Lower lobe of right lung (tissue), 2 donors: ENCODE measurements around the gene HID1. TPM values are rescaled to one million over a fixed set of nuclear protein-coding genes. Genes with fewer than 3 reads are reported as not detected.

Experiments used
- ATAC-seq, 2 donors: fragments of 200-7000 bp; cut with Tn5 transposase; one replicate each; pipeline ENCODE4 v1.9.1; 2020 to 2022; ENCODE audit warnings: mild to moderate bottlenecking in 2 of 2, moderate library complexity in 2 of 2
- DNase-seq: peaks from one replicate; pipeline ENCODE4 v3.0.0-alpha.2; 2020
- H3K27ac ChIP-seq: fragments of 200-600 bp; one replicate; pipeline ENCODE4 v1.8.0; 2022
- H3K27me3 ChIP-seq: fragments of 200-600 bp; one replicate; pipeline ENCODE4 v1.8.0; 2022; ENCODE audit warnings: low read depth
- H3K36me3 ChIP-seq: fragments of 200-600 bp; one replicate; pipeline ENCODE4 v1.8.0; 2022; ENCODE audit warnings: mild to moderate bottlenecking
- H3K4me1 ChIP-seq: fragments of 200-600 bp; one replicate; pipeline ENCODE4 v1.8.0; 2022
- H3K4me3 ChIP-seq: fragments of 200-600 bp; one replicate; pipeline ENCODE4 v1.8.0; 2022; ENCODE audit warnings: mild to moderate bottlenecking
- H3K9me3 ChIP-seq: fragments of 200-600 bp; one replicate; pipeline ENCODE4 v1.8.0; 2022
- CTCF ChIP-seq: fragments of 200-600 bp; IDR thresholded peaks from one replicate; pipeline ENCODE4 v1.8.0; 2022; ENCODE audit warnings: antibody characterized with exemption, mild to moderate bottlenecking
- intact Hi-C: fragments of 100-400 bp; cut with DNase I; formaldehyde crosslinking; loops from one replicate; pipeline ENCODE4 v1.11.0; 2022
- total RNA-seq: library from RNA; stranded (reverse); fragmentation: NEBNext Ultra II Directional; extraction: Animal tissue kit (Norgen Biotek cat#: 25700); gene quantifications from one replicate; pipeline ENCODE4 v1.2.1, GENCODE V29; 2021
- donor health status: DM: no; HTN: yes; CAD: no; lungs with severe emphysema.

The HID1 gene
- total RNA-seq, 1 donor from 2014 or later, result 28.6 TPM

- peaks cover 43% of the 10 kb centered on the region for H3K27me3 ChIP-seq
- H3K9me3 ChIP-seq, result no peaks in the 10 kb centered on the region
- H3K36me3 ChIP-seq, result no peaks in the 10 kb centered on the region
- DNase-seq, result no peak
- no peaks in the 10 kb centered on the region for H3K4me1 ChIP-seq
- no peak for ATAC-seq
- H3K4me3 ChIP-seq, result no peak overlapping the region
- no peak for TF ChIP-seq CTCF
- intact Hi-C loops, result no loop called here
- H3K27ac ChIP-seq, result no peak overlapping the region
Observed at GRCh38 chr17:74941128-74941725, 31.3 kb downstream of the HID1 start.

- no peak for DNase-seq
- H3K27ac ChIP-seq, result no peak overlapping the region
- peaks cover 60% of the 10 kb centered on the region for H3K27me3 ChIP-seq
- TF ChIP-seq CTCF, result no peak
- intact Hi-C loops, result no loop called here
- ATAC-seq, result no peak
- H3K9me3 ChIP-seq, result no peaks in the 10 kb centered on the region
- no peaks in the 10 kb centered on the region for H3K36me3 ChIP-seq
- no peak overlapping the region for H3K4me3 ChIP-seq
- H3K4me1 ChIP-seq, result no peaks in the 10 kb centered on the region
Observed at GRCh38 chr17:74939534-74939933, 33.0 kb downstream of the HID1 start.

GRCh38 chr17:74938194-74938950 lies 34.2 kb downstream of the HID1 start:
- no peak for DNase-seq

GRCh38 chr17:74937064-74938051 lies 35.2 kb downstream of the HID1 start:
- Histone ChIP-seq H3K4me1 (no peaks in the 10 kb centered on the region), H3K27me3 (peaks cover 71% of the 10 kb centered on the region), H3K9me3 (no peaks in the 10 kb centered on the region), H3K4me3 (no peak overlapping the region), H3K36me3 (no peaks in the 10 kb centered on the region), H3K27ac (no peak overlapping the region)
- ATAC-seq, result no peak
- intact Hi-C loops, result no loop called here
- no peak for TF ChIP-seq CTCF
- DNase-seq, result no peak

More at GRCh38 chr17:74938194-74938950, 34.2 kb downstream of the HID1 start:
- H3K4me1 ChIP-seq, result no peaks in the 10 kb centered on the region
- H3K27me3 ChIP-seq, result peaks cover 64% of the 10 kb centered on the region
- no peaks in the 10 kb centered on the region for H3K9me3 ChIP-seq
- no peak for TF ChIP-seq CTCF
- H3K4me3 ChIP-seq, result no peak overlapping the region
- no peak overlapping the region for H3K27ac ChIP-seq
- ATAC-seq, result no peak
- H3K36me3 ChIP-seq, result no peaks in the 10 kb centered on the region
- intact Hi-C loops, result no loop called here

- no peak for TF ChIP-seq CTCF
- H3K4me3 ChIP-seq, result no peak overlapping the region
- H3K36me3 ChIP-seq, result no peaks in the 10 kb centered on the region
- H3K27ac ChIP-seq, result no peak overlapping the region
- ATAC-seq (no peak), DNase-seq (no peak)
- no peaks in the 10 kb centered on the region for H3K9me3 ChIP-seq
- H3K27me3 ChIP-seq, result peaks cover 67% of the 10 kb centered on the region
- H3K4me1 ChIP-seq, result no peaks in the 10 kb centered on the region
- intact Hi-C loops, result no loop called here
Observed at GRCh38 chr17:74936470-74936799, 36.1 kb downstream of the HID1 start.
